ENCODE data around the gene LIPN. TPM values are rescaled to one million over a fixed set of nuclear protein-coding genes. Genes with fewer than 3 reads are reported as not detected.

LIPN gene, protein sequence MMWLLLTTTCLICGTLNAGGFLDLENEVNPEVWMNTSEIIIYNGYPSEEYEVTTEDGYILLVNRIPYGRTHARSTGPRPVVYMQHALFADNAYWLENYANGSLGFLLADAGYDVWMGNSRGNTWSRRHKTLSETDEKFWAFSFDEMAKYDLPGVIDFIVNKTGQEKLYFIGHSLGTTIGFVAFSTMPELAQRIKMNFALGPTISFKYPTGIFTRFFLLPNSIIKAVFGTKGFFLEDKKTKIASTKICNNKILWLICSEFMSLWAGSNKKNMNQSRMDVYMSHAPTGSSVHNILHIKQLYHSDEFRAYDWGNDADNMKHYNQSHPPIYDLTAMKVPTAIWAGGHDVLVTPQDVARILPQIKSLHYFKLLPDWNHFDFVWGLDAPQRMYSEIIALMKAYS
- total RNA-seq: 1 to 10 TPM in 1 of 5 experiments, under 1 TPM in 1, not detected in 3; 0.34 to 5.1 TPM
- polyA plus RNA-seq: not detected
- total RNA-seq: not detected

DNA sequence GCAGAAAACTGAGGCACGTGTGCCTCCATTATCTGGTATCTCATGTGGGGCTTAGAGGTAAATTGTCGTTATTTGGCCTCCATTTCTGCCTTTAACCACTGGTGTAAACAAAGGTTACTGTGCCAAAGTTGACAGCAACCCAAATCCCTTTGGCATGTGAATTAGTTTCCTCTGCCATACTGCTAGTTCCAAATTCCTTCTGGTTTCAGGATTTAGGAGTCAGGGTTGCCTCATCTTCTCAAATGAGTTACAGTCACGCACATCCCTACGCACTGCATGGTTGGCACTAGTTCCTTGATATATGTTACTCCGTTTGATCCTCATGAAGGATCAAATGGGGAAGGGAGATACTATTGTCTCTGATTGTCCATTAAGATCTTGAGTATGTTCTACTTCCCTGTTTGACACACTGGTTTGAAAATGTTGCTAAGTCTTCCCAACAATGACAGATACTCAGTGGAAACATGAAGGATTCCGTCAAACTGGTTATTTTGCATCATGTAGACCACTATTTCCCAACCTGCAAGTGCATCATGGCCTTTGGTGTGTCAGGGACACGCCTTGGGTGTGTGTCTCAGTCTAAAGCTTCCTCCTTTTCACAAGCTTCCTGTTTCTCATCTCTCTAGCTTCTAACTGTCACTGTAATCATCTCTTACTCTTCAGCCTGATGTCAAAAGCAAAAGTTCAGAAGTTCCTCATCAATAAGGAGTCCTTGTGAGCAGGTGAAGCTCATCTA lies at the start of gene LIPN:
Gene LIPN, plus strand, starts transcription at position 655 of the 736 bp plus-strand sequence. CDS start 1,386 bp downstream, outside the sequence.
- Mint-ChIP-seq H3K27me3 (peaks cover 0 to 44% (median 0%) of the 10 kb centered on the region in 5 donors), H3K36me3 (no peaks in the 10 kb centered on the region), H3K27ac (peak within 1 kb of the TSS in 2 of 9 donors; percentile 55 to 61), H3K9me3 (peaks cover 0 to 2% (median 0%) of the 10 kb centered on the region in 11 donors), H3K4me1 (peaks cover 5 to 13% (median 11%) of the 10 kb centered on the region in 7 donors), H3K4me3 (peak within 1 kb of the TSS in 1 of 10 donors; percentile 39)
- intact Hi-C loops (cut with micrococcal nuclease): no loop called here
- no peak within 1 kb of the TSS for H3K27ac ChIP-seq (ENCODE audit: low read depth, low read length)
- CTCF ChIA-PET: no interaction called here
- ATAC-seq: peak; percentile 91
- H3K9me3 ChIP-seq (ENCODE audit: control insufficient read depth in 2 of 3, low read length in 3 of 3): no peaks in the 10 kb centered on the region
- no peaks in the 10 kb centered on the region for H3K36me3 ChIP-seq (ENCODE audit: control insufficient read depth in 2 of 3, insufficient read depth in 3 of 3, low read length in 3 of 3)
- H3K4me3 ChIP-seq (ENCODE audit: low read length): no peak within 1 kb of the TSS
- POLR2A ChIA-PET: no interaction called here
- H3K4me1 ChIP-seq (ENCODE audit: control insufficient read depth in 2 of 2, insufficient read depth in 2 of 2, low read length in 2 of 2): no peaks in the 10 kb centered on the region
- no peaks in the 10 kb centered on the region for H3K27me3 ChIP-seq (ENCODE audit: control insufficient read depth in 2 of 2, insufficient read depth in 2 of 2, low read length in 2 of 2)
- DNase-seq: peak in 1 of 9 donors; percentile 6

- no peaks in the 10 kb centered on the region for H3K36me3 Mint-ChIP-seq
- Histone ChIP-seq H3K4me1 (ENCODE audit: control insufficient read depth in 2 of 2, insufficient read depth in 2 of 2, low read length in 2 of 2) (no peaks in the 10 kb centered on the region), H3K36me3 (ENCODE audit: control insufficient read depth in 2 of 3, insufficient read depth in 3 of 3, low read length in 3 of 3) (no peaks in the 10 kb centered on the region), H3K9me3 (ENCODE audit: control insufficient read depth in 2 of 3, low read length in 3 of 3) (no peaks in the 10 kb centered on the region), H3K4me3 (ENCODE audit: low read length) (no peak overlapping the region), H3K27me3 (ENCODE audit: control insufficient read depth in 2 of 2, insufficient read depth in 2 of 2, low read length in 2 of 2) (no peaks in the 10 kb centered on the region), H3K27ac (ENCODE audit: low read depth, low read length) (no peak overlapping the region)
- H3K4me3 Mint-ChIP-seq: no peak overlapping the region
- ChIA-PET CTCF (no interaction called here), POLR2A (no interaction called here)
- no peak overlapping the region for H3K27ac Mint-ChIP-seq
- intact Hi-C loops (cut with micrococcal nuclease): no loop called here
- H3K9me3 Mint-ChIP-seq: no peaks in the 10 kb centered on the region
- H3K27me3 Mint-ChIP-seq: peaks cover 0 to 37% (median 9%) of the 10 kb centered on the region in 5 donors
- DNase-seq: no peak
- no peaks in the 10 kb centered on the region for H3K4me1 Mint-ChIP-seq
- ATAC-seq: no peak
These were observed 44.3 kb upstream of the LIPN start for GRCh38 chr10:88715517-88715916.

GRCh38 chr10:88721392-88721791 lies 38.4 kb upstream of the LIPN start:
- Mint-ChIP-seq H3K27ac (no peak overlapping the region), H3K36me3 (no peaks in the 10 kb centered on the region), H3K9me3 (no peaks in the 10 kb centered on the region), H3K4me1 (peaks cover 0 to 8% (median 0%) of the 10 kb centered on the region in 7 donors), H3K27me3 (peaks cover 0 to 27% (median 7%) of the 10 kb centered on the region in 5 donors), H3K4me3 (no peak overlapping the region)
- ATAC-seq (no peak), DNase-seq (no peak)
- no peaks in the 10 kb centered on the region for H3K27me3 ChIP-seq (ENCODE audit: control insufficient read depth in 2 of 2, insufficient read depth in 2 of 2, low read length in 2 of 2)
- no peaks in the 10 kb centered on the region for H3K9me3 ChIP-seq (ENCODE audit: control insufficient read depth in 2 of 3, low read length in 3 of 3)
- H3K36me3 ChIP-seq (ENCODE audit: control insufficient read depth in 2 of 3, insufficient read depth in 3 of 3, low read length in 3 of 3): no peaks in the 10 kb centered on the region
- intact Hi-C loops (cut with micrococcal nuclease): no loop called here
- CTCF ChIA-PET: no interaction called here
- POLR2A ChIA-PET: no interaction called here
- no peaks in the 10 kb centered on the region for H3K4me1 ChIP-seq (ENCODE audit: control insufficient read depth in 2 of 2, insufficient read depth in 2 of 2, low read length in 2 of 2)
- no peak overlapping the region for H3K4me3 ChIP-seq (ENCODE audit: low read length)
- no peak overlapping the region for H3K27ac ChIP-seq (ENCODE audit: low read depth, low read length)

- Mint-ChIP-seq H3K27ac (no peak overlapping the region), H3K9me3 (no peaks in the 10 kb centered on the region), H3K4me3 (no peak overlapping the region), H3K36me3 (no peaks in the 10 kb centered on the region), H3K27me3 (peaks cover 0 to 13% (median 0%) of the 10 kb centered on the region in 5 donors), H3K4me1 (peaks cover 0 to 8% (median 0%) of the 10 kb centered on the region in 7 donors)
- ATAC-seq (no peak), DNase-seq (no peak)
- Histone ChIP-seq H3K4me1 (ENCODE audit: control insufficient read depth in 2 of 2, insufficient read depth in 2 of 2, low read length in 2 of 2) (no peaks in the 10 kb centered on the region), H3K27me3 (ENCODE audit: control insufficient read depth in 2 of 2, insufficient read depth in 2 of 2, low read length in 2 of 2) (no peaks in the 10 kb centered on the region), H3K27ac (ENCODE audit: low read depth, low read length) (no peak overlapping the region), H3K9me3 (ENCODE audit: control insufficient read depth in 2 of 3, low read length in 3 of 3) (no peaks in the 10 kb centered on the region), H3K36me3 (ENCODE audit: control insufficient read depth in 2 of 3, insufficient read depth in 3 of 3, low read length in 3 of 3) (no peaks in the 10 kb centered on the region), H3K4me3 (ENCODE audit: low read length) (no peak overlapping the region)
- ChIA-PET CTCF (interaction anchor here (0.6 to 0.7 kb wide), 2 partner anchors 33 to 935 kb away, joined by 3 read pairs; no protein-coding TSS in a partner anchor), POLR2A (no interaction called here)
- intact Hi-C loops (cut with micrococcal nuclease): no loop called here
These were observed 34.0 kb upstream of the LIPN start for GRCh38 chr10:88725798-88726197.

- ATAC-seq (peak; percentile 48), DNase-seq (peak in 2 of 9 donors; percentile 10 to 51)
- ChIA-PET CTCF (interaction anchor here (1.2 to 1.3 kb wide), 2 partner anchors 40 to 108 kb away, joined by 3 read pairs; no protein-coding TSS in a partner anchor), POLR2A (no interaction called here)
- Histone ChIP-seq H3K4me1 (ENCODE audit: control insufficient read depth in 2 of 2, insufficient read depth in 2 of 2, low read length in 2 of 2) (no peaks in the 10 kb centered on the region), H3K36me3 (ENCODE audit: control insufficient read depth in 2 of 3, insufficient read depth in 3 of 3, low read length in 3 of 3) (no peaks in the 10 kb centered on the region), H3K4me3 (ENCODE audit: low read length) (no peak overlapping the region), H3K27me3 (ENCODE audit: control insufficient read depth in 2 of 2, insufficient read depth in 2 of 2, low read length in 2 of 2) (peaks cover 0 to 3% of the 10 kb centered on the region in 2 donors), H3K9me3 (ENCODE audit: control insufficient read depth in 2 of 3, low read length in 3 of 3) (no peaks in the 10 kb centered on the region), H3K27ac (ENCODE audit: low read depth, low read length) (no peak overlapping the region)
- no peak overlapping the region for H3K27ac Mint-ChIP-seq
- H3K4me3 Mint-ChIP-seq: no peak overlapping the region
- intact Hi-C loops (cut with micrococcal nuclease): no loop called here
- H3K4me1 Mint-ChIP-seq: peaks cover 0 to 8% (median 0%) of the 10 kb centered on the region in 7 donors
- no peaks in the 10 kb centered on the region for H3K36me3 Mint-ChIP-seq
- H3K27me3 Mint-ChIP-seq: peaks cover 0 to 8% (median 0%) of the 10 kb centered on the region in 5 donors
- H3K9me3 Mint-ChIP-seq: no peaks in the 10 kb centered on the region
These were observed 31.6 kb upstream of the LIPN start for GRCh38 chr10:88728107-88728763.

- Mint-ChIP-seq H3K4me1 (peaks cover 0 to 5% (median 0%) of the 10 kb centered on the region in 7 donors), H3K27ac (no peak overlapping the region), H3K9me3 (no peaks in the 10 kb centered on the region), H3K27me3 (peaks cover 0 to 16% (median 0%) of the 10 kb centered on the region in 5 donors), H3K4me3 (no peak overlapping the region), H3K36me3 (no peaks in the 10 kb centered on the region)
- no peak for ATAC-seq
- no peak overlapping the region for H3K4me3 ChIP-seq (ENCODE audit: low read length)
- CTCF ChIA-PET: no interaction called here
- no peaks in the 10 kb centered on the region for H3K9me3 ChIP-seq (ENCODE audit: control insufficient read depth in 2 of 3, low read length in 3 of 3)
- no peaks in the 10 kb centered on the region for H3K36me3 ChIP-seq (ENCODE audit: control insufficient read depth in 2 of 3, insufficient read depth in 3 of 3, low read length in 3 of 3)
- DNase-seq: no peak
- peaks cover 0 to 3% of the 10 kb centered on the region in 2 donors for H3K27me3 ChIP-seq (ENCODE audit: control insufficient read depth in 2 of 2, insufficient read depth in 2 of 2, low read length in 2 of 2)
- intact Hi-C loops (cut with micrococcal nuclease): no loop called here
- POLR2A ChIA-PET: no interaction called here
- H3K27ac ChIP-seq (ENCODE audit: low read depth, low read length): no peak overlapping the region
- no peaks in the 10 kb centered on the region for H3K4me1 ChIP-seq (ENCODE audit: control insufficient read depth in 2 of 2, insufficient read depth in 2 of 2, low read length in 2 of 2)
These were observed 29.0 kb upstream of the LIPN start for GRCh38 chr10:88730864-88731263.
